OCI-LY7 (cell line): ENCODE results near the gene MVD. TPM values are rescaled to one million over a fixed set of nuclear protein-coding genes. Genes with fewer than 3 reads are reported as not detected.
A peak's percentile ranks its signal among the peaks of the same experiment; 100 is the strongest.

Experiments
- BruUV-seq: library from RNA; stranded (reverse); fragments of 400-500 nt; replicated peaks from 2 replicates; lab custom pipeline; 2021; lab: Mats Ljungman, UMichigan
- CTCF ChIA-PET: fragments of 300-600 bp; sonication (Branson Sonifier 250); formaldehyde crosslinking; loops from one replicate; lab custom pipeline; 2022; ENCODE audit warnings: antibody characterized with exemption; ENCODE audit not compliant: unreplicated experiment; lab: Charles Lee
- POLR2A ChIA-PET: fragments of 300-600 bp; sonication (Branson Sonifier 250); formaldehyde crosslinking; loops from one replicate; lab custom pipeline; 2022; ENCODE audit warnings: antibody characterized with exemption; lab: Charles Lee
- DNase-seq: peaks from one replicate; pipeline ENCODE4 v3.0.0-alpha.2; 2015; ENCODE audit warnings: low spot score
- H2AFZ ChIP-seq: fragments of 200-600 bp; sonication (generic), shearing (Covaris generic); 2 replicates; pipeline ENCODE4 v1.6.1; 2014; ENCODE audit warnings: mild to moderate bottlenecking, antibody characterized with exemption, low read length, moderate library complexity
- H3K27ac ChIP-seq: fragments of 200-600 bp; sonication (generic); 2 replicates; pipeline ENCODE4 v1.5.1; 2014; ENCODE audit warnings: mixed run types, low read depth, mild to moderate bottlenecking, moderate library complexity, low read length, inconsistent platforms; ENCODE audit not compliant: poor library complexity, severe bottlenecking
- H3K36me3 ChIP-seq: fragments of 200-600 bp; sonication (generic); 2 replicates; pipeline ENCODE4 v1.6.1; 2014; ENCODE audit warnings: mild to moderate bottlenecking, antibody characterized with exemption, low read length, moderate library complexity, mixed read lengths; ENCODE audit not compliant: insufficient read depth
- H3K4me1 ChIP-seq: fragments of 200-600 bp; sonication (generic); 2 replicates; pipeline ENCODE4 v1.5.1; 2014; ENCODE audit warnings: mild to moderate bottlenecking, low read length; ENCODE audit not compliant: insufficient read depth, poor library complexity, severe bottlenecking
- H3K4me2 ChIP-seq: fragments of 200-600 bp; sonication (generic); 2 replicates; pipeline ENCODE4 v1.6.1; 2014; ENCODE audit warnings: mild to moderate bottlenecking, low read length
- H3K4me3 ChIP-seq: fragments of 200-600 bp; sonication (generic); 2 replicates; pipeline ENCODE4 v1.5.1; 2014; ENCODE audit warnings: mild to moderate bottlenecking, low read depth, low read length; ENCODE audit not compliant: poor library complexity, severe bottlenecking
- H3K79me2 ChIP-seq: fragments of 200-600 bp; sonication (generic); 2 replicates; pipeline ENCODE4 v1.6.1; 2016; ENCODE audit warnings: low read depth, mild to moderate bottlenecking, low read length, moderate library complexity, mixed read lengths; ENCODE audit not compliant: insufficient read depth
- H3K9me2 ChIP-seq: fragments of 200-600 bp; sonication (generic); 2 replicates; pipeline ENCODE4 v1.6.1; 2016; ENCODE audit warnings: mild to moderate bottlenecking, low read length, mixed read lengths; ENCODE audit not compliant: insufficient read depth
- H3K9me3 ChIP-seq: fragments of 200-600 bp; sonication (generic); 2 replicates; pipeline ENCODE4 v1.6.1; 2014; ENCODE audit warnings: mild to moderate bottlenecking, mixed run types, low read length, mixed read lengths
- H4K20me1 ChIP-seq: fragments of 200-600 bp; sonication (generic); 2 replicates; pipeline ENCODE4 v1.6.1; 2014; ENCODE audit warnings: mild to moderate bottlenecking, antibody characterized with exemption, low read length, moderate library complexity, mixed read lengths; ENCODE audit not compliant: insufficient read depth
- EZH2phosphoT487 ChIP-seq: fragments of 200-600 bp; sonication (generic); IDR thresholded peaks from 2 replicates; pipeline ENCODE4 v1.6.1; 2018; ENCODE audit warnings: low read depth, borderline replicate concordance, mild to moderate bottlenecking, mixed run types, antibody characterized with exemption, low read length, moderate library complexity, mixed read lengths
- intact Hi-C: fragments of 100-400 bp; cut with micrococcal nuclease; formaldehyde crosslinking; loops from one replicate; pipeline ENCODE4 v1.10.0; 2022; ENCODE audit not compliant: unreplicated experiment
- total RNA-seq, 2 experiments: library from RNA; depleted of rRNA in 1 of 2; stranded (reverse); fragments of >200 nt in 1 of 2; shearing (Covaris generic) in 1 of 2; gene quantifications; 2 replicates each; pipeline ENCODE4 v1.2.3, GENCODE V29; 2014 to 2022
- TF ChIP-seq, protein P1 (sequence below): fragments of 200-600 bp; sonication (generic); conservative IDR thresholded peaks from 2 replicates; pipeline ENCODE4 v1.5.1; 2014; ENCODE audit warnings: mild to moderate bottlenecking, antibody characterized with exemption, low read length, moderate library complexity, mixed read lengths

Gene MVD
- total RNA-seq, 2 experiments from 2014 or later: 65.6 to 158 TPM

DNA sequence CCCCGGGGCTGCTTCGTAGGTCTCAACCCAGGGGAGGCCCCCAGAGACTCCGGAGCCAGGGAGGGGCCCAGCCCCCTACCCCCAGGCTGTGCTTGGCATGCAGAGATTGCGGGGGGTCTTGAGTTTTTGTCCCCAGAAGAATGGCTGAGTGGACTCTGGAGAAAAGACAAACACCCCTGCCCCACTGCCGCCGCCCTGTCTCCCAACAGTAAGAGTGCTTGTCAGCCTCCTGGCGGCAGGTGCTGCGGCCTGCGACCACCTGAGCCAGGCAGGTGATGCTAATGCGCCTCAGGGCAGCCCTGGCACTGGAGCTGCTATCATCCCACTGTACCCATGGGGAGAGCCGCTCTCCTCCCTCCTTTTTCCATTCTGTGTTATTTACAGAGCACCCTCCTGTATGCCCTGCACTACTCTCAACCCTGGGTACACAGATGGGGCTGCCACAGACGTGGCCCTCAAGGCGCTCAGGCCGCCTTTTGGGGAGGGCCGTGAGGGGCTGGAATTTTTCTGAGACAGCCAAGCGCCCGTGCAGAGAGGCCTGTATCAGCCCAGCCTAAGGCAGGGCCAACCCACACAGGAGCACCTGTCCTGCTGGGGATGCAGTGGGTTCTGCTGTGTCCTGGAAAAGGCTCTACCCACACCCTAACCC is 27.1 kb downstream of the MVD start:
- H3K27ac ChIP-seq: no peak overlapping the region
- intact Hi-C loops: loop anchor here (2.0 to 5.0 kb wide), 2 partner anchors 15 to 153 kb away; partner anchors contain the start of gene CYBA
- TF ChIP-seq, protein P1, sequence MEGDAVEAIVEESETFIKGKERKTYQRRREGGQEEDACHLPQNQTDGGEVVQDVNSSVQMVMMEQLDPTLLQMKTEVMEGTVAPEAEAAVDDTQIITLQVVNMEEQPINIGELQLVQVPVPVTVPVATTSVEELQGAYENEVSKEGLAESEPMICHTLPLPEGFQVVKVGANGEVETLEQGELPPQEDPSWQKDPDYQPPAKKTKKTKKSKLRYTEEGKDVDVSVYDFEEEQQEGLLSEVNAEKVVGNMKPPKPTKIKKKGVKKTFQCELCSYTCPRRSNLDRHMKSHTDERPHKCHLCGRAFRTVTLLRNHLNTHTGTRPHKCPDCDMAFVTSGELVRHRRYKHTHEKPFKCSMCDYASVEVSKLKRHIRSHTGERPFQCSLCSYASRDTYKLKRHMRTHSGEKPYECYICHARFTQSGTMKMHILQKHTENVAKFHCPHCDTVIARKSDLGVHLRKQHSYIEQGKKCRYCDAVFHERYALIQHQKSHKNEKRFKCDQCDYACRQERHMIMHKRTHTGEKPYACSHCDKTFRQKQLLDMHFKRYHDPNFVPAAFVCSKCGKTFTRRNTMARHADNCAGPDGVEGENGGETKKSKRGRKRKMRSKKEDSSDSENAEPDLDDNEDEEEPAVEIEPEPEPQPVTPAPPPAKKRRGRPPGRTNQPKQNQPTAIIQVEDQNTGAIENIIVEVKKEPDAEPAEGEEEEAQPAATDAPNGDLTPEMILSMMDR: no peak
- no peak for TF ChIP-seq EZH2phosphoT487
- peaks cover 43% of the 10 kb centered on the region for H3K4me1 ChIP-seq
- no TSS peak for BruUV-seq
- H3K9me2 ChIP-seq: no peaks in the 10 kb centered on the region
- ChIA-PET POLR2A (no interaction called here), CTCF (no interaction called here)
- H3K79me2 ChIP-seq: no peaks in the 10 kb centered on the region
- H3K36me3 ChIP-seq: peaks cover 26% of the 10 kb centered on the region
- no peaks in the 10 kb centered on the region for H4K20me1 ChIP-seq
- no peak overlapping the region for H3K4me2 ChIP-seq
- H3K9me3 ChIP-seq: no peaks in the 10 kb centered on the region
- DNase-seq: no peak
- no peak overlapping the region for H3K4me3 ChIP-seq
- H2AFZ ChIP-seq: no peak overlapping the region

DNA sequence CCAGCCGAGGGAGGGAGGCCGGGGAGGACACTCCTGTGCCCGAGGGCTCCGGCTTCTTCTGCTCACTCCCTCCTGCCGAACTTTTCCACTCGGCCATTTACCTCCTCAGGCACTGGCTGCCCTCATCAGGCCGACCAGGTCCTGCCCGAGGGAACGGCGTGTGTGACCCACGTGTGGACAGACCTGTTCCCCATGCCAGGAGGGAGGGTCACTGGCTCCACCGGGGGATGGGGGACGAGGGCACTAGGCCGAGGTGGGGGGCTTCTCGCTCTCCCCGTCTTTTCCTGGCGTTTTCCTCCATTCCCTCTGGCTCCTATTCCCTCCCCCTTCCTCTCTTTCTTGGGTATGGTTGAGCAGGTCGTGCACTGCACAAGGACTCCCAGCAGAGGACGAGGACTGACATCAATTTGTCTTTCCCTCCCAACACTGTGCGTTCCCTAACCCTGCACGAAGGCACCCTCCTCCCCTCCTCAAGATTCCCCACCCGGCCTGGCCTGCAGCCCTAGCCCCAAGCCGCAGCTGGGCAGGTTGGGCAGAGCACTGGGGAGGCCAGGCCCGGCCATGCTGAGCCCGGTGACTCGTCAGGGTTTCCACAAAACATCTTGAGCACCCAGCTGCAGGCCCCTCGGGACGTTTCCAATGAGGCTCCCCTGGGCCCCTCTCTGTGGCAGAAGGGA is 27.8 kb downstream of the MVD start:
- TF ChIP-seq EZH2phosphoT487: no peak
- TF ChIP-seq, protein P1: no peak
- Histone ChIP-seq H3K9me3 (no peaks in the 10 kb centered on the region), H3K4me3 (no peak overlapping the region), H3K27ac (no peak overlapping the region), H3K4me2 (peak overlapping the region; percentile 55; the same call in 1 of the 2 replicates), H3K4me1 (peaks cover 43% of the 10 kb centered on the region), H3K36me3 (peaks cover 33% of the 10 kb centered on the region), H3K79me2 (no peaks in the 10 kb centered on the region), H2AFZ (no peak overlapping the region), H3K9me2 (no peaks in the 10 kb centered on the region), H4K20me1 (no peaks in the 10 kb centered on the region)
- CTCF ChIA-PET: no interaction called here
- no TSS peak for BruUV-seq
- intact Hi-C loops: loop anchor here (1.0 to 5.0 kb wide), 5 partner anchors 16 to 193 kb away; partner anchors contain the start of gene CYBA
- no peak for DNase-seq
- POLR2A ChIA-PET: no interaction called here
